Kidney tubule cell (primary cell): ENCODE data around the gene GALNT17.

ENCODE experiments used
- DNase-seq: peaks from one replicate; pipeline ENCODE4 v3.0.0-alpha.2; 2018; ENCODE audit warnings: low spot score

GALNT17 gene

DNA sequence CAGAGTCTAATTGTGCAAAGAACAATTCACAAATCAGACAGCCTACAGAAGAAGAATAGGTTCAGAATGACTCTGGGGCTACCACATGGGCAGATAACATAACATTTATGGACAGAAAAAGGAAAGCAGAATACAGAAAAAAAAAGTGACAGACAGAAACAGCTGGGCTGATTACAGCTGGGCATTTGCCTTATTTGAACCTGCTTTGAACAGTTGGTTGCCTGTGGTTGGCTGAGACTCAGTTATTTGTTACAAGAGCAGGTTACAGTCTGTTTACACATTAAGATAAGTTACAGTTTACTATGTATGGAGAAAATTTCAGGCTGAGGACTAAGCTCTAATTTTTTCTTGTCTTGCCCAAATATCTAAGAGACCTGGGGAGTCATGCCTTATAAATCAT, 327.2 kb downstream of the GALNT17 start:
- DNase-seq, result no peak

DNA sequence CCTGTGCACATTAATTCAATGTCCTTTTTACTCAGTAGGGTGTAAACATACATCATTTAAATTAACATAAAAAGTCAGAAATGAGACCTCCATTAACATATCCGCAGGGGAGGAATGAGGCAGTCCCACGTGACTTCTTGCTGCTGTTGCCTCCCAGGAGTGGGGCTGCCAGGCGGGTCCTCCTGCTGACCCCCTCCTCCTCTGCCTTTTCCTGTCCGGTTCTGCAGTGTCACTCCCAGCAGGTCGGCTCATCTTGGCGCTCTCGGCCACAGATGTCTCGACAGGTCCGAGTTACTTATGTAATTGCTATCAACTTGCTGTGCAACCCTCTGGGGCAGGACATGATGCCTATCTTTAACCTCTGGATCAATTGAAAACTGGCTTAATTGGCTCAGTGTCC, 329.6 kb downstream of the GALNT17 start:
- no peak for DNase-seq

DNA sequence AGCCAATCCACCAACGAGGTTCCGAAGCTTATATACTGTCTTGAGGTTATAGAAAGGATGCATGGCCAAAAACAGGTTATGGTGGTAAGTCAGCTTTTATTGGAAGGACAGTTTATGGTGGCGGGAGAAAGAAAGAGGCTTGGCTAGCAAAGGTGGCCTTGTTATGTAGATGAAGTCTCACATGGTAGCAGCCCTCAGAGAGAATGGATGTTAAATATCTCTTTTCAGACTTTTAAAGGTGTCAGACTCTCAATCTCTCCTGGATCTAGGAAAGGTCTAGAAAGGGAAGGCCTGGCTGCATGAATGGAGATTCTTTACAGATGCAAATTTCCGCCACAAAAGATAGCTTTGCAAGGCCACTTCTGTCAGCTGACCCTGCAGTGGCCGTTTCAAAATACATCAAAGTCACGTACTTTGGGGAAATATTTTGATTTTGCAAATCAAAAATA, 333.8 kb downstream of the GALNT17 start:
- DNase-seq, result no peak

DNA sequence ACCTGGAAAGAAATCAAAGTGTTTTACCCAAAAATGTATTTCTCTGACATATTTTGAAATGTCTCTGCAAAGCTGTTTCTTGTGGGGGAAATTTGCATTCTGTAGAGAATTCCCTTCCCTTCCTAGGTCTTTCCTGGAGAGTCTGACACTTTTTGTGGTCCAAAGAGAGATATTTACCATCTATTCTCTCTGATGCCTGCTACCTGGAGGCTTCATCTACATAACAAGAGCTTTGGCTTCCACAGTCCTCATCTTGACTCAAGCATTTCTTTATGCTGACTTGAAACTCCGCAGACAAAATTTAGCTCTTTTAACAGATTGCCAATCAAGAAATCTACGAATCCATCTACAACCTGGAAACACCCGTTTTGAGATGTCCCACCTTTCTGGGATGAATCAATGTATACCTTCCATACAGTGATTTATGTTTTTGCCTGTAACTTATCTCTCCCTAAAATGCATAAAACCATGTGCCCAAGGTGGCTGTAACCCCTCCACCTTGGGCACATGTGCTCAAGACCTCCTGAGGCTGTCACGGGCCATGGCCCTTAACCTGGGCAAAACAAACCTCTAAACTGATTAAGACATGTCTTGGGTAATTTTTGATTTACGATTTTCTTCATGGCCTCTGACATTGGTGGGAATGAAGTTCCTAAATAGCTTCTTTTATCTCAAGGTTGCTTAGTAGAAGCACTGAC, 334.7 kb downstream of the GALNT17 start:
- DNase-seq, result no peak

DNA sequence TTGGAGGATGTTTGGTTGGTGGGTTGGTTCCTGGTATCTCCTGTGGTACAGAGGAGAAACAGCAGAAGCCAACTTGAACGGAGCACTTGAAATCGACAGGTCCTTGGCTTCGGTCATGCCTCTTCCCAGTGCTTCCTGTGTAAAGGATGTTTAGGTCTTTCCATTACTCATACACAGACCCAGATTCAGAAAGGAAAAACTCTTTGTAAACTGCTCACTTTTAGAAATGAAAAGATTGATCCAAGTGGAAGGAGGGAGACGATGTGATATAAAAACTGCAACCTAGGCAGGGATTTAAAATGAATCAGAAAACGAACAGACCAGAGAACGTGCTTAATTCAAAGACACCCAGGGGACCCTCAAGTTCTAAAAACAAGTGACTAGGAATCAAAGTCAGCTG, 338.4 kb downstream of the GALNT17 start:
- no peak for DNase-seq

DNA sequence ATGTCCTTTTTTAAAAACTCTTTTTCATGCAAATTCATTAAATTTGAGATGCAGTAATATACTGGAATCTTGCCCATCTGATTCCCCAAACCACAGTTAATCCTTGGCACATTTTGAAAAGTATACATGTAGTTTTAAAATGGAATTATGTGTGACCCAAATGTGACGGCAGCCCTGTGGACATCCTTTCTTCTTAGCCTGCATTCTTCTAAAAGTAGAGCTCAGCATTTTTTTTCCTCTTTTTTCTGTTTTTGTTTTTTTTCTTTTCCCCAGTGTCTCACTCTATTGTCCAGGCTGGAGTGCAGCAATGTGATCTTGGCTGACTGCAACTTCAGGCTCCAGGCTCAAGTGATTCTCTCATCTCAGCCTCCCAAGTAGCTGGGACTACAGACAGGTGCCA, 338.9 kb downstream of the GALNT17 start:
- DNase-seq, result no peak

DNA sequence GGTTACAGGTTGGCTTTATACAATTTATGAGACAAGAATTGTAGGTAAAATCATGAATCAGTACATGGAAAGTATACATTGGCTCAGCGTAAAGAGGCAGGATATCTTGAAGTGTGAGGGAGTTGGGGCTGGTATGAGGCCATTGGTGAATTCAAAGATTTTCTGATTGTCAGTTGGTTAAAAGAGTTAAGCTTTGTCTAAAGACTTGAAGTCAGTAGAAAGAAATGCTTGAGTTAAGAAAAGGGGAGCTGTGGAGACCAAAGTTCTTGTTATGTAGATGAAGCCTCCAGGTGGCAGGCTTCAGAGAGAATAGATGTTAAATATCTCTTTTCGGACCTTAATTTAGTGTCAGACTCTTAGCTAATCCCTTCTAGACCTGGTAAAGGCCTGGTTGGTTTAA, 341.0 kb downstream of the GALNT17 start:
- no peak for DNase-seq

DNA sequence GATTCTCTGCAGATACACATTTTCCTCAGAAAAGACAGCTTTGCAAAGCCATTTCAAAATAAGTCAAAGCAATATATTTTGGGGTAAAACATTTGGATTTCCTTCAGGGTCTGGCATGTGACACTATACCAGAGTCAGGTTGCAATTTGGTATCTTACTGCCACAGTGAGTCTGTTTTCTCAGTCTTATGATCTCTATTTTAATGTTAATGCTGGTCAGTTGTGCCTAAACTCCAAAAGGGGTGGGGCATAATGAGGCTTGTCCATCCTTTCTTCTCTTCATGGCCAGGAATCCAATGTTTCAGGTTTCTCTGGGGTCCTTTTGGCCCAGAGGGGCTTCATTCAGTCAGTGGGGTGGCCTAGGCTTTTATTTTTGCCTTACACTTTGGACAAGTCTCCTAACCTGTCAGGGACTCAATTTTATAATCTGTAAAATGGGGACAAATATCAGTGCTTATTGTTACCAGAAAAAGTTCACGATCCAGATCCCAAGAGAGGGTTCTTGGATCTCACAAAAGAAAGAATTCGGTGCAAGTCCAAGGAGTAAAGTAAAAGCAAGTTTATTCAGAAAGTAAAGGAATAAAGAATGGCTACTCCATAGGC, 341.5 kb downstream of the GALNT17 start:
- DNase-seq, result no peak

DNA sequence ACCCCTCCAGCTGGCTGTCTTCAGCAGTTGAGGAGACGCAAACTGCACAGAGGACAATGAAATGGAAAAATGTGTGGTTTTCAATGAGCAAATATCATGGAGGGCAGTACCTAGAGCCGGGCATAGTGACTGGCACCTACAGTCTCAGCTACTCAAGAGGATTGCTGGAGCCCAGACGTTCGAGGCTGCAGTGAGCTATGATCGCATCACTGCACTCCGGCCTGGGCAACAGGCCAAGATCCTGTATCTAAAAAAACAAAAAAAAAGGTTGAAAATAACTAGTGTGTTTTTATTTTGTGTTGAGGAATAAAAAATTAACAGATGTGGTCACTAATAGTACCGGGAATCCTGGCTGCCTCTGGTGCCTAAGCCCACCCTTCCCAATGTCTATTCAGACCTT, 345.5 kb downstream of the GALNT17 start:
- DNase-seq, result no peak

DNA sequence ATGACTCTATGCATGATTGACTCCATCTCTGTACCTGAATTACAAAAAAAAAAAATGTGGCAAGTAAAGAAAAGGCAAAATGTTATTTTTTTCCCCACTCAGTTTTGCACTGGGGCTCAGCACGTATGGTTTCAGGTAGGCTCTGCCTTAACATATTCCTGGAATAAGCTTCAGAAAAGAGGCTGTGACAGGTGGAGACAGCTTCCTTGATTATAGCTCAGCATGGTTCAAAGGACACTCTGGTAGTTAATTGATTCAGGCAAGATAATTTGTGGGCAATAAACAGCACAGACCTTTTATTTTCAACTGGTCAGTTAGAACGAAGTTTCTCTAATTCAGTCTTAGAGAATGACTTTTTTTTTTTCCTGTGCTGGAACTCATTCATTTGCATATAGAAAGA, 347.3 kb downstream of the GALNT17 start:
- DNase-seq, result no peak

DNA sequence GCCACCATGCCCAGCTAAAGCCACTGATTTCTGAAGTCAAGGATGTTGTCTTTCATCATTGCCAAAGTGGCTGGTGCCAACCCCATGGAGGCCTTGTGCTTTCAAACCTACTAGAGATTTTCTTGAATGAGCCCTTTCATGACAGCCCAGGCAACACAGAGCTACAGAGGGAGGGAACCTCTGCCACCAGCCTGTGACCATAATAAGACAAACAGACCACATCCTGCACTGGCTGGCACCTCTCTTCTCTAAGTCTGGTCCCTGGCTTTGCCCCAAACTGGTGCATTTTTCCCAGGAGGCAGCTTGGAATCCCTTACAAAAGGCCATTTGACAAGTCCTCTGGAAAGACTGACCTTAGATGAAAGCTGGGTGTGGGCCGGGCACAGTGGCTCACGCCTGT, 348.8 kb downstream of the GALNT17 start:
- no peak for DNase-seq

DNA sequence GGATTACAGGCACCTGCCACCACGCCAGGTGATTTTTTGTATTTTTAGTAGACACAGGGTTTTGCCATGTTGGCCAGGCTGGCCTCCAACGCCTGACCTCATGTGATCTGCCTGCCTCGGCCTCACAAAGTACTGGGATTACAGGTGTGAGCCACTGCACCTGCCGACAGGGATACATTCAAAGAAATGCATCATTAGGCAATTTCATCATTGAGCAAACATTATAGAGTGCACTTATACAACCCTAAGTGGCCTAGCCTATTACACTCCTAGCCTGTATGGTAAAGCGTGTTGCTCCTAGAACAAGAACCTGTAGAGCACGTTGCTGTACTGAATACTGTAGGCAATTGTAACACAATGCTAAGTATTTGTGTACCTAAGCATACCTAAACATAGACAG, 350.3 kb downstream of the GALNT17 start:
- no peak for DNase-seq

DNA sequence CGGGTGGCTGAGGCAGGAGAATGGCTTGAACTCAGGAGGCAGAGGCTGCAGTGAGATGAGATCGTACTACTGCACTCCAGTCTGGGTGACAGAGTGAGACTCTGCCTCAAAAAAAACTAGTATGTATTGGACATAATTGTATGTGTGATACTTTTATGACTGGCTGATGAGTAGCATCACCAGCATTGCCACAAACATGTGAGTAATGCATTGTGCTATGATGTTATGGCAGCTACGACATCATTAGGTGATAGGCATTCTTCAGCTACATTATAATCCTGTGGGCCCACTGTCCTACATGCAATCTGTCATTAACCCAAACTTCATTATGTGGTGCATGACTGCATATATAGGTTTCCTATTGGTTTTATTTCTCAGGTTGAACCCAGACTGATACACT, 352.4 kb downstream of the GALNT17 start:
- no peak for DNase-seq

DNA sequence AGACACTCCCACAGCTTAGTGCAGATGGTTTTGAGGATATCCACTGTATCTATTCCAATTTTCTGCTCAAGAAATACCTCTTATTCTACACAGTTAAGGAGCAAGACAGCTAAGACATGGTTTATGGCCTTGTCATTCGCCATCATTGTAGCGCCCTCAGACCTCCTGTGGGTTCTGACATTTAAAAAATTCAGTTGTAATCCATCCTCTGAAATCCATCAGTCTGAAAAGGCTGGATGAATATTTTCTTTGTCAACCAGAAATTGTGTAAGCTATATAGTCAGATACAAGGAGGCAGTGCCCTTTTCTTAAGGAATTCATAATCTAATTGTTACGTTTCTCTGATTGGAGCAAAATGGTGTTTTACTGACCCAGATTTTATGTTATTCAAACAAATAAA, 353.6 kb downstream of the GALNT17 start:
- DNase-seq, result no peak

DNA sequence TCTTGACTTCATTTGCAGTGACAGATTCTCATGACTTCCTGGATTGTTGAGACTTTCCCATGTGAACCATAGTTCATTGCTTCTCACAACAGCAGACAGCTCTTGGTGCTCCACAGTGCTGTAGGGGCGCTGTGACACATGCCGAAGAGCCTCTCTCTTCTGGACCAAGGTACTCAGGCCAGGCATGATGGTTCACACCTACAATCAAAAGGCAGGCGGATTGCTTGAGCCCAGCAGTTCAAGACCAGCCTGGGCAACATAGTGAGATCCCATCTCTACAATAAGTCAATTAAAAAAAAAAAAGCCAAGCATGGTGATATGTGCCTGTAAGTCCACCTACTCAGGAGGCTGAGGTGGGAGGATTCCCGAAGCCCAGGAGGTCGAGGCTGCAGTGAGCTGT, 354.5 kb downstream of the GALNT17 start:
- DNase-seq, result no peak

DNA sequence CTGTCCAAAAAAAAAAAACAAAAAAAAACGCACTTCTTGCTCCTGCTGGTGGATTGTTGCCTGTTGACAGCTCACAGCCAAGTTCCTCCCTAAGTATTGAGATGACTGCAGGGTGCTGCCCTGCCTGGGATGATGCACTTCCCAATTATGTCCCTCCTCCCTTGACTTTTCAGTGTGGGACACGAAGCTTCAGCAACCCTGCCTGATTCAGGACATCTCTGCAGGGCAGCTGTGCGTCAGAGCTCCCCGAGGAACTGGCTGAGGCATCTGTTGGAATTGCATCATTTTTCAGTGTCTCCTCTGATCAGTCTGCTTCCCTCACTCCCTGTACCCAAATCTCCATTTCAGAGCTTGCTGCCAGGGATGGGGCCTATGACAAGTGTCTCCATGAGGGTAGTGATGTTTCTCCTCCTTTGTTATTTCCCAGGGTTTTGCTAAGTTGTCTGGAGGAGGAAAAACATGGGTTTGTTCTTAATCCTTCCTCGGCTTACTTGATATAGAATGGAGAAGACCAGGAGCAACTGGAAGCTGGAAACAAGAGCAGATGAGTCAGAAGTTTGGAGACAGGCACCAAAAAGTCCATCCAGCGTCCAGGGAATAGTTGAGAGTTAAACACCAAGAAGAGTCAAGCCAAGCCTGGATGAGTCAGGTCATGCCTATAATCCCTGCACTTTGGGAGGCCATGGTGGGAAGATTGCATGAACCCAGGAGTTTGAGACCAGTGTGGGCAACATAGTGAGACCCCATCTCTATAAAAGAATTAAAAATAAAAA, 355.1 kb downstream of the GALNT17 start:
- no peak for DNase-seq

DNA sequence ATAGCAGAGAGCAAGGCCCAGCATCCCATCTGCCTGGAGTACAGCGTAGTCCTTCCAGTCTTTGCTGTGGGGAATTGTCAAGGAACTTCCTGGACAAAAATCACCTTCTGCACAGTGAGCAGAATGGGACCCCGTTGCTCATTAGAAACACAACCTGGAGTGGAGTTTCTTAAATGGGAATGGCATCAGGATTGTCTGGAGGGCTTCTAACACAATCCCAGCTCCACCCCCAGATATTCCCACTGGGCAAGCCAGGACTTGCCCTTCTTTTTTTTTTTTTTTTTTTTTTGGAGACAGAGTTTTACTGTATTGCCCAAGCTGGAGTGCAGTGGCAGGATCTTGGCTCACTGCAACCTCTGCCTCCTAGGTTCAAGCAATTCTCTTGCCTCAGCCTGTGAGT, 356.4 kb downstream of the GALNT17 start:
- DNase-seq, result no peak

DNA sequence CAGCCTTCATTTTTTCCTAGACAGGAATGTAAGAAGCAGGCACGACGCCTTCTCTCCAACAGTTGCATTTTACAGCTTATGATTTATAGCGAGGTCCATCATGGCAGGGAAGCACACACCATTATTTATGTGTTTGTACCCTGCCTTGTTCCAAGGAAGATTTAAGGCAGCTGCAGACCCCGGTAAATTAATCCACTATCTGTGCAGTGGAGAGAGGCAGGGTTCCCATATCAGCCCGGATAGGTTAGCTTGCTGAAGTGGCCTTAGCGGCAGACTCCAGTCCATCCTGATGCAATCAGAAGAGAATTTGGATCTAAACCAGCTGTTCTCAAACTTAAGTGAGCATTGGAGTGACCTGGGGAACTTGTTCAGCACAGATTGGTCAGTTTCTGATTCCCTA, 359.4 kb downstream of the GALNT17 start:
- DNase-seq, result no peak

DNA sequence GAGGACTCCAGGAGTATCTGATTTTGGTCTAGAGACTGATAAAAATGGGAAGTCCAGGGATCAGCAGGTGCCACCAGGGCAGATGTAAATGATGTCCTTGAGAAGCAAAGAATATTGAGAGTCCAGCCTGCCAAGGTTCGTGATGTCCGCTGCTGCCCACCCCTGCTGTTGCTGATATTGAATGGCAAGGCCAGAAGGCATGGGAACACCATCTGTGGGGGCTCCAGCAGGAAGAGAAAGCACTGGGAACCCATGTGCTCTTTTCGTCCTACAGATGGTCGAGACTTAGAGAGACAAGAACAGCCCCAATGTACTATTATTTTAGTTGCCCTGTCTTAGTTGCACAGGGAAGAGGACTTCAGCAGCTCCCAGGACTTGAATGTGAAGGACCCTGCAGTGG, 363.9 kb downstream of the GALNT17 start:
- no peak for DNase-seq

DNA sequence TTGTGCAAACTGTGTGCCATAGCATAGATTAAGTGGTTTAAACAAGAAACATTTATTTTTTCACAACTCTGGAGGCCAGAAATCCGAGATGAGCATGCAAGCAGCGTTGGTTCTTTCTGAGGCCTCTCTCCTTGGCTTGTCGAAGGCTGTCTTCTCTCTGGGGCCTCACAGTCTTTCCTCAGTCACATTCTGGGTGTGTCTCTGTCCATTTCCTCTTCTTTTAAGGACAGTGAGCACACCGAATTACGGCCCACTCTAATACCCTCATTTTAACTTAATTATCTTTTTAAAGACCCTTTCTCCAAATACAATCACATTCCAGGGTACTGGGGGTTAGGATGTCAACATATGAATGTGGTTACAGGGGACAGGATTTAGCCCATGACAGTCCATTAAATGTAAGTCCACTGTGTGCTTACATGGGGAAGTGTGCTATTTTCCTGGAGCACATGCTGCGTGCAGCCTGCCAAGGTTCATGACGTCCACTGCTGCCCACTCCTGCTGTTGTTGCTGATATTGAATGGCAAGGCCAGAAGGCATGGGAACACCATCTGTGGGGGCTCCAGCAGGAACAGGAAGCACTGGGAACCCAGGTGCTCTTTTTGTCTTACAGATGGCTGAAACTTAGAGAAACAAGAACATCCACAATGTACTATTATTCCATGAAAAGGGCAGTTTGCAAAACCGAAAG, 365.5 kb downstream of the GALNT17 start:
- DNase-seq, result no peak

DNA sequence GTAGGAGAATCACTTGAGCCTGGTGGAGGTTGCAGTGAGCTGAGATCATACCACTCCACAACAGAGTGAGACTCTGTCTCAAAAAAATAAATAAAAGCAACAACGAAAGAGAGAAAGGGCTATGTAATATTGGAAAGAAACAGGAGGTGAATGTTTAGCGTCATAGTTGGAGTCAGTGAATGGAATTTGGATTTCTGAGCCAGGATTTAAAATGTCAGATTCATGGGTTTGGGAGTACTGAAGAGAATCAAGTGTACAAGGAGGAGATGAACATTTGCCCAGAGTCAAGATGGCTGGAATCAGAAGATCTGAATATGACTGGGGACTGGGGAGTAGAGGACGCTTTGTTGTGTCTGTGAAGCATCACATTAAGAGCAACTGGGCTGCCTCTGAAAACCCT, 366.4 kb downstream of the GALNT17 start:
- DNase-seq, result no peak

DNA sequence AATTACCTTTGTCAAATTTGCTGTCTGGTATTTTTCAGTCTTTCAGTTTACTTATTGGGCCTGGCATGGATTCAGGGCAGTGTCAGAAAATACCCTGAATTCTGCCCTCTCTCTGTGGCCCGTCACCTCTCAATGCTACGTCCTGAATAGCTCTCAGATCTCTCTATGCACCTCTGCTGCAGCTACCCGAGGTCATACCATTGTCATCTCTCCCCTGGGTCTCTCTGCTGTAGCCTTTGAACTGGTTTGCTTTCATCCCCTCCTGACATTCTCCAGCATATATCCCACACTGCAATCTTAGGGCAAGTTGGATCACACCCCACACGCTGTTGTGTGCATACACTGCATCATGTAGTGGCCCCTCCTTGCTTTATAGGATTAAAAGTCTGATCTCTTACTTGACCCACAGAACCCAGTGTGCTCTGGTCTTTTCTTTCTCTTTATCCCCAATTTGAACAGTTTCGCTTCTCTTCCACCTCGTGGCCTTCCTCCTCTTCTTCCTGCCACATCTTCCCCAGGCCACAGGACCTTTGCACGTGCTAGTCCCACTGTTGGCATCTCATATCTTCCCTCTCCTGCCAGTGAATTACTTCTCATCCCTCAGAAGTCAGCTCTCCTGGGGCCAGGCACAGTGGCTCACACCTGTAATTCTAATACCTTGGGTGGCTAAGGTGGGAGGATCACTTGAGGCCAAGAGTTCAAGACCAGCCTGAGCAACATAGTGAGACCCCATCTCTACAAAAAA, 372.9 kb downstream of the GALNT17 start:
- no peak for DNase-seq
